ENCODE data around the gene FGB. TPM values are rescaled to one million over a fixed set of nuclear protein-coding genes. Genes with fewer than 3 reads are reported as not detected.

Gene FGB
- total RNA-seq, 1 donor, result not detected

- TF ChIP-seq, protein P1, sequence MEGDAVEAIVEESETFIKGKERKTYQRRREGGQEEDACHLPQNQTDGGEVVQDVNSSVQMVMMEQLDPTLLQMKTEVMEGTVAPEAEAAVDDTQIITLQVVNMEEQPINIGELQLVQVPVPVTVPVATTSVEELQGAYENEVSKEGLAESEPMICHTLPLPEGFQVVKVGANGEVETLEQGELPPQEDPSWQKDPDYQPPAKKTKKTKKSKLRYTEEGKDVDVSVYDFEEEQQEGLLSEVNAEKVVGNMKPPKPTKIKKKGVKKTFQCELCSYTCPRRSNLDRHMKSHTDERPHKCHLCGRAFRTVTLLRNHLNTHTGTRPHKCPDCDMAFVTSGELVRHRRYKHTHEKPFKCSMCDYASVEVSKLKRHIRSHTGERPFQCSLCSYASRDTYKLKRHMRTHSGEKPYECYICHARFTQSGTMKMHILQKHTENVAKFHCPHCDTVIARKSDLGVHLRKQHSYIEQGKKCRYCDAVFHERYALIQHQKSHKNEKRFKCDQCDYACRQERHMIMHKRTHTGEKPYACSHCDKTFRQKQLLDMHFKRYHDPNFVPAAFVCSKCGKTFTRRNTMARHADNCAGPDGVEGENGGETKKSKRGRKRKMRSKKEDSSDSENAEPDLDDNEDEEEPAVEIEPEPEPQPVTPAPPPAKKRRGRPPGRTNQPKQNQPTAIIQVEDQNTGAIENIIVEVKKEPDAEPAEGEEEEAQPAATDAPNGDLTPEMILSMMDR (IDR thresholded peaks at IDR 0.05; ENCODE audit: insufficient read depth, low read length), result no peak
- no peak overlapping the region for H3K4me3 ChIP-seq (ENCODE audit: low read depth, low read length)
- DNase-seq (ENCODE audit: low read depth), result no peak
Measured at GRCh38 chr4:154603033-154603943, 40.5 kb downstream of the FGB start.

DNA sequence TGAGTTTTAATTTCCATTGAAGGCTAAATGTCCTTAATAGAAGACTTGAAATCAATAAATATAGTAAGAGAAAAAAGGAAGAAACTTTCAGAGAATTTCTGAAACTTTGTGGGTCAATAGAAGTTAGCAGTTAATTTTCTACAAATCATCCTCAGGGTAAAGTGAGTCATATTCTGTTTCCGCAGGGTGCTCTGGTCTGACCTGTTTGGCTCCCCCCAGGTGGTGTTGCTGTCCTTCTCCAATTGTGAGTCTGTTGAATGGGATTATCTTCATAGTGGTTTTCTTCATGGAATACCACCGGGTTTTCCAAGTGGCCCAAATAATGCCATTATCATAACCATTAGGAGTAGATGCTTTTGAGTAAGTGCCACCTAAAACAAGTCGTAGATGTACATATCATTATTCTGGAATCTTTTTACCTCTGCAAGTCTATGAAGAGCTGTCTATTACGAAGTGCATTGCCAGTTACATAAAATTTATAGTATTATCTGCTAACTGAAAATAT, 41.9 kb downstream of the FGB start:
- TF ChIP-seq, protein P1 (IDR thresholded peaks at IDR 0.05; ENCODE audit: insufficient read depth, low read length), result no peak
- no peak for DNase-seq (ENCODE audit: low read depth)
- no peak overlapping the region for H3K4me3 ChIP-seq (ENCODE audit: low read depth, low read length)

- no peak overlapping the region for H3K4me3 ChIP-seq (ENCODE audit: low read depth, low read length)
- no peak for DNase-seq (ENCODE audit: low read depth)
Measured at GRCh38 chr4:154606728-154607723, 44.2 kb downstream of the FGB start.

DNA sequence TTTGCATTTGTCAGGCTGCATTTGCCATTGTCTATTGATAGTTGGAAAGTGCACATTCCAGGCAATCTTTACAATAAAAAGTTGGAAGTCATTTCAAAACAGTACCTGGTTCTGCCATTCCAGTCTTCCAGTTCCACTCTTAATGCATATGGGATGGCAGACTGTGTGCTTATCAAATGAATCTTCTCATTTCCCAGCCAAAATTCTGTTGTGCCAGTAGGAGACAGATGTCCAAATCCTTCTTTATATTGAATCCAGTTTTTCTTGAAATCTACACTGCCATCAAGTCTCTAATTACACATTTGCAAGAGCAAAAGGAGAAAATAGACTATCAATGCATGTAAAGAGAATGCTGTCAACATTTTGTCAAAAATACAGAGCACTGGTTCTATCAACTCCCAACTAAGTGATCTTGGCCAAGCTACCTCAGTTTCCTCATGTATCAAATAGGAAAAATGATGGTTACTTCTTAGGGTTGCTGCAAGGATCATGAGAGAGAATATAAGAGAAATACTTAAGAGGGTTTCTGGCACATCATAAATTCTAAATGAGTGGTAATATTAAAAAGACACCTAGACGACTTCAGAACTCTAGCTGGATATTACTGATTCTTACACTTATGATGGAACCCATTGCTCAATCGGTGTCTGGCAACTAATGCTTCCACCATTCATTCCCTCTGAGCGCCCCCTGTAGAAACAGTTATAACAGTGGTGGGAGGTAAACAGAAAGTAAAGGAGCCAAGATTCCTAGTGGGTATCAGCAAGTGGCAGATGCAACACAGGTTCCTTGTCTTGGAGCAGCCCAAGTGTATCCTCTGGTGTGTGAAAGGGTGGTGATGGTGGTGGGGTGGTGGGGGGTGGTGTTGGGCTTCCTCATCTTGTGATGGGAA, 45.8 kb downstream of the FGB start:
- H3K4me3 ChIP-seq (ENCODE audit: low read depth, low read length), result no peak overlapping the region
- TF ChIP-seq, protein P1 (IDR thresholded peaks at IDR 0.05; ENCODE audit: insufficient read depth, low read length), result no peak
- no peak for DNase-seq (ENCODE audit: low read depth)

More at GRCh38 chr4:154606728-154607723, 44.2 kb downstream of the FGB start:
- TF ChIP-seq, protein P1 (IDR thresholded peaks at IDR 0.05; ENCODE audit: insufficient read depth, low read length), result no peak

DNA sequence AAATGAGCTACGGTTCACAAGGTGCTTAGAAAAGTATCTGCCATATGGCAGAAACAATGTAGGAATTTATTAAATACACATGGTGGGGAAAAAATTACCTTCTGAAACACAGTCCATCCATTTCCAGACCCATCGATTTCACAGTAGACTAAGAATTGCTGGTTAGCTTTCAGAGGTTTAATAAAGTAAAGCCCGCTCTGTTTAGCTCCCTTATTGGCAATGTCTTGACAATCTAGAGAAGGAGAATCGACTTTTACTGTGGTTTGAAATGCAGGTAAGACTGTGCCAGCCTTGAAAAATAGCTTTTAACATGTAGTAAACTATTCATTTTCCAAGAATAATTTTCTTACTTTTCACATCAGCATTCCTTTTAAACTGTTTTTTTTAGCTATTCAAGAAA, 46.7 kb downstream of the FGB start:
- TF ChIP-seq, protein P1 (IDR thresholded peaks at IDR 0.05; ENCODE audit: insufficient read depth, low read length), result no peak
- no peak overlapping the region for H3K4me3 ChIP-seq (ENCODE audit: low read depth, low read length)
- no peak for DNase-seq (ENCODE audit: low read depth)
